ENCODE results near the gene TRMT6.
A peak's percentile ranks its signal among the peaks of the same experiment; 100 is the strongest.

The TRMT6 gene

GRCh38 chr20:5927749-5928462, 22.4 kb downstream of the TRMT6 start:
- H3K27me3 ChIP-seq (ENCODE audit: insufficient read depth, poor library complexity, severe bottlenecking) = no peaks in the 10 kb centered on the region
- H3K27ac ChIP-seq (replicated peaks) = no peak overlapping the region
- no peak for DNase-seq (ENCODE audit: low read depth in 1 of 2, low spot score in 1 of 2)
- TF ChIP-seq GABPA (IDR thresholded peaks at IDR 0.05; ENCODE audit: low read depth) (no peak), SPI1 (IDR thresholded peaks at IDR 0.05; ENCODE audit: borderline replicate concordance, low read depth) (no peak), CTCF (IDR thresholded peaks at IDR 0.05; ENCODE audit: insufficient read depth, low read length) (no peak), POLR2AphosphoS5 (IDR thresholded peaks at IDR 0.05; ENCODE audit: low read depth) (no peak)
- TF ChIP-seq, protein P1, sequence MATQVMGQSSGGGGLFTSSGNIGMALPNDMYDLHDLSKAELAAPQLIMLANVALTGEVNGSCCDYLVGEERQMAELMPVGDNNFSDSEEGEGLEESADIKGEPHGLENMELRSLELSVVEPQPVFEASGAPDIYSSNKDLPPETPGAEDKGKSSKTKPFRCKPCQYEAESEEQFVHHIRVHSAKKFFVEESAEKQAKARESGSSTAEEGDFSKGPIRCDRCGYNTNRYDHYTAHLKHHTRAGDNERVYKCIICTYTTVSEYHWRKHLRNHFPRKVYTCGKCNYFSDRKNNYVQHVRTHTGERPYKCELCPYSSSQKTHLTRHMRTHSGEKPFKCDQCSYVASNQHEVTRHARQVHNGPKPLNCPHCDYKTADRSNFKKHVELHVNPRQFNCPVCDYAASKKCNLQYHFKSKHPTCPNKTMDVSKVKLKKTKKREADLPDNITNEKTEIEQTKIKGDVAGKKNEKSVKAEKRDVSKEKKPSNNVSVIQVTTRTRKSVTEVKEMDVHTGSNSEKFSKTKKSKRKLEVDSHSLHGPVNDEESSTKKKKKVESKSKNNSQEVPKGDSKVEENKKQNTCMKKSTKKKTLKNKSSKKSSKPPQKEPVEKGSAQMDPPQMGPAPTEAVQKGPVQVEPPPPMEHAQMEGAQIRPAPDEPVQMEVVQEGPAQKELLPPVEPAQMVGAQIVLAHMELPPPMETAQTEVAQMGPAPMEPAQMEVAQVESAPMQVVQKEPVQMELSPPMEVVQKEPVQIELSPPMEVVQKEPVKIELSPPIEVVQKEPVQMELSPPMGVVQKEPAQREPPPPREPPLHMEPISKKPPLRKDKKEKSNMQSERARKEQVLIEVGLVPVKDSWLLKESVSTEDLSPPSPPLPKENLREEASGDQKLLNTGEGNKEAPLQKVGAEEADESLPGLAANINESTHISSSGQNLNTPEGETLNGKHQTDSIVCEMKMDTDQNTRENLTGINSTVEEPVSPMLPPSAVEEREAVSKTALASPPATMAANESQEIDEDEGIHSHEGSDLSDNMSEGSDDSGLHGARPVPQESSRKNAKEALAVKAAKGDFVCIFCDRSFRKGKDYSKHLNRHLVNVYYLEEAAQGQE (IDR thresholded peaks at IDR 0.05; ENCODE audit: insufficient replicate concordance, low read depth) = no peak
- no peak overlapping the region for H3K4me3 ChIP-seq (replicated peaks; ENCODE audit: insufficient read depth, low read length)

- TF ChIP-seq POLR2AphosphoS5 (IDR thresholded peaks at IDR 0.05; ENCODE audit: low read depth) = no peak
- TF ChIP-seq CTCF (IDR thresholded peaks at IDR 0.05; ENCODE audit: insufficient read depth, low read length) = no peak
- no peak for TF ChIP-seq GABPA (IDR thresholded peaks at IDR 0.05; ENCODE audit: low read depth)
- TF ChIP-seq, protein P1 (IDR thresholded peaks at IDR 0.05; ENCODE audit: insufficient replicate concordance, low read depth) = no peak
- TF ChIP-seq SPI1 (IDR thresholded peaks at IDR 0.05; ENCODE audit: borderline replicate concordance, low read depth) = no peak
- Histone ChIP-seq H3K4me3 (replicated peaks; ENCODE audit: insufficient read depth, low read length) (no peak overlapping the region), H3K27me3 (ENCODE audit: insufficient read depth, poor library complexity, severe bottlenecking) (no peaks in the 10 kb centered on the region), H3K27ac (replicated peaks) (no peak overlapping the region)
- DNase-seq (ENCODE audit: low read depth in 1 of 2, low spot score in 1 of 2) = no peak
Measured at GRCh38 chr20:5925551-5925950, 24.8 kb downstream of the TRMT6 start.

GRCh38 chr20:5923493-5923892, 26.8 kb downstream of the TRMT6 start:
- no peak for TF ChIP-seq CTCF (IDR thresholded peaks at IDR 0.05; ENCODE audit: insufficient read depth, low read length)
- peak; percentile 95 for TF ChIP-seq SPI1 (IDR thresholded peaks at IDR 0.05; ENCODE audit: borderline replicate concordance, low read depth)
- TF ChIP-seq, protein P1 (IDR thresholded peaks at IDR 0.05; ENCODE audit: insufficient replicate concordance, low read depth) = no peak
- TF ChIP-seq POLR2AphosphoS5 (IDR thresholded peaks at IDR 0.05; ENCODE audit: low read depth) = no peak
- no peaks in the 10 kb centered on the region for H3K27me3 ChIP-seq (ENCODE audit: insufficient read depth, poor library complexity, severe bottlenecking)
- peak in 1 of 2 experiments; percentile 39 for DNase-seq (ENCODE audit: low read depth in 1 of 2, low spot score in 1 of 2)
- H3K4me3 ChIP-seq (replicated peaks; ENCODE audit: insufficient read depth, low read length) = no peak overlapping the region
- peak overlapping the region; percentile 43 for H3K27ac ChIP-seq (replicated peaks)

All from HL-60 (cell line).